ENCODE measurements around the gene THOC3. TPM values are rescaled to one million over a fixed set of nuclear protein-coding genes. Genes with fewer than 3 reads are reported as not detected.
"Not testable (repeated sequence)": the region's sequence is repeated elsewhere in the genome, so short reads cannot be mapped to it uniquely, and the experiment has no call there.

THOC3 gene
- total and polyA plus RNA-seq, 2 experiments from 2014 or later, result 47.2 to 57.9 TPM

DNA sequence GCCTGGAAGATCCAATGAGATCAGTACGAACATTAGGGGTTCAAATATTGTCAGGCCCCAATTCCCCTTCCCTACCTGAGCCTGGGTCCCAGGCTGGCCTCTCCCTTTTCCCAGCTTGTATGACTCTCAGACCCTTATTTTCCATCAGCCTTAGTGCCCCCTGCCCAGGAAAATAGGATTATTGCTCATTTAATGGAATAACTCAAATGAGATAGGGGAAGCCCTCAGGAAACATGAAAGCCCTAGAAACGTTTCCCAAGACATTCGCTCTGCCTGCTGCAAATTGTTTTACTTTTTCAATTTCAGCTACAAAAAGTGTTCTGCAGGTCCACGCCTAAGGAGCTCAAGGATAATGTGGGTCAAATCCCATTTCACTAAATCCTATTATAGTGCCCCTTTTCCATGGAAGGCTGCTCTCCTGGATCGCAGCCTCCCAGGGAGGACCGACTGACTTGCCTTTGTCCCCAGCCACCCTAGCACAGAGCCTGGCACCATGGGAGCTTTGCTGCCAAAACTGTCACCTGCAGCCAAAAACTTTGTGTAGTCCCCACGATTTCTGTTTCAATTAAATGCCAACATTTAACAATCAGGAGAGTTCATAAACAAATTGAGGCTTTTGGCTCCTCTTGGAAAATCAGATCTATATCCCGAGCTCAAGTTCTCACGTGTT, 46.9 kb downstream of the THOC3 start:
- peaks cover 41% of the 10 kb centered on the region for H3K4me1 ChIP-seq (ENCODE audit: insufficient read depth)
- no peak for TF ChIP-seq EZH2phosphoT487 (IDR thresholded peaks at IDR 0.05; ENCODE audit: insufficient read depth, low read depth)
- TF ChIP-seq EZH2 (IDR thresholded peaks at IDR 0.05; ENCODE audit: insufficient read depth, poor library complexity, severe bottlenecking), result no peak
- peaks cover 33% of the 10 kb centered on the region for H3F3A ChIP-seq (ENCODE audit: insufficient read depth)
- in situ Hi-C loops (cut with MboI), result no loop called here
- H3K36me3 ChIP-seq (ENCODE audit: low read depth), result no peaks in the 10 kb centered on the region
- WGBS, 2 experiments (ENCODE audit: low coverage in 1 of 2, low lambda C conversion rate in 2 of 2, missing lambda C conversion rate in 2 of 2), result 95 to 96% methylated on average over 9 of the region's 9 CpGs
- no peaks in the 10 kb centered on the region for H3K79me2 ChIP-seq (ENCODE audit: insufficient read depth)
- DNase-seq, result no peak
- no peak overlapping the region for H3K4me2 ChIP-seq (ENCODE audit: unreplicated experiment)
- no peaks in the 10 kb centered on the region for H4K20me1 ChIP-seq (ENCODE audit: insufficient read depth)
- no peak overlapping the region for H3K4me3 ChIP-seq
- H3K9me3 ChIP-seq (ENCODE audit: low read depth), result no peaks in the 10 kb centered on the region
- H3K9ac ChIP-seq, result no peak overlapping the region
- no peaks in the 10 kb centered on the region for H3K27me3 ChIP-seq (replicated peaks; ENCODE audit: insufficient read depth)
- H3K9me2 ChIP-seq (ENCODE audit: insufficient read depth), result no peaks in the 10 kb centered on the region
- H2AFZ ChIP-seq, result no peak overlapping the region
- no peak overlapping the region for H3K27ac ChIP-seq

DNA sequence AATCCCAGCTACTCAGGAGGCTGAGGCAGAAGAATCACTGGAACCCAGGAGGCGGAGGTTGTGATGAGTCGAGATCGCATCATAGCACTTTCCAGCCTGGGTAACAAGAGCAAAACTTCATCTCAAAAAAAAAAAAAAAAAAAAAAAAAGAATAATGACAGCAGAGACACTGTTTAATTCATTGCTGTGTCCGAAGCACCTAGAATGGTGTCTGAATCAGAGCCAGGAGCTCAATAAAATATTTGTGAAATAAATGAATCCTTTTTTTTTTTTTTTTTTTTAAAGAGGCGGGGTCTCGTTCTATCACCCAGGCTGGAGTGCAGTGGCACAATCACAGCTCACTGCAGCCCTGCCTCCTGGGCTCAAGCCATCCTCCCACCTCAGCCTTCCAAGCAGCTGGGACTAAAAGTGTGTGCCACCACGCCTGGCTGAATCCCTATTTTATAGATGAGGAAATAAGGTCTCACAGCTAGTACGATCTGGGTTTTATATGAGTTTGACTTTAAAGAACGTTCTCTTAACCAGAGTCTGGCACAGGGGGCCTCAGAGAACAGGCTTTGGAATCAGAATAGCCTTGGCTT, 47.8 kb downstream of the THOC3 start:
- no peaks in the 10 kb centered on the region for H3K9me2 ChIP-seq (ENCODE audit: insufficient read depth)
- no peaks in the 10 kb centered on the region for H3K9me3 ChIP-seq (ENCODE audit: low read depth)
- H3F3A ChIP-seq (ENCODE audit: insufficient read depth), result peaks cover 33% of the 10 kb centered on the region
- no peak overlapping the region for H3K4me3 ChIP-seq
- in situ Hi-C loops (cut with MboI), result no loop called here
- no peaks in the 10 kb centered on the region for H4K20me1 ChIP-seq (ENCODE audit: insufficient read depth)
- H3K9ac ChIP-seq, result no peak overlapping the region
- no peak overlapping the region for H3K4me2 ChIP-seq (ENCODE audit: unreplicated experiment)
- no peaks in the 10 kb centered on the region for H3K36me3 ChIP-seq (ENCODE audit: low read depth)
- peaks cover 41% of the 10 kb centered on the region for H3K4me1 ChIP-seq (ENCODE audit: insufficient read depth)
- no peaks in the 10 kb centered on the region for H3K79me2 ChIP-seq (ENCODE audit: insufficient read depth)
- H3K27ac ChIP-seq, result no peak overlapping the region
- peak overlapping the region; percentile 42; the same call in 1 of the 2 replicates for H2AFZ ChIP-seq
- no peaks in the 10 kb centered on the region for H3K27me3 ChIP-seq (replicated peaks; ENCODE audit: insufficient read depth)
- no peak for TF ChIP-seq EZH2 (IDR thresholded peaks at IDR 0.05; ENCODE audit: insufficient read depth, poor library complexity, severe bottlenecking)
- no peak for TF ChIP-seq EZH2phosphoT487 (IDR thresholded peaks at IDR 0.05; ENCODE audit: insufficient read depth, low read depth)
- WGBS, 2 experiments (ENCODE audit: low coverage in 1 of 2, low lambda C conversion rate in 2 of 2, missing lambda C conversion rate in 2 of 2), result 58 to 66% methylated on average over 9 of the region's 9 CpGs
- DNase-seq, result peak; percentile 81

DNA sequence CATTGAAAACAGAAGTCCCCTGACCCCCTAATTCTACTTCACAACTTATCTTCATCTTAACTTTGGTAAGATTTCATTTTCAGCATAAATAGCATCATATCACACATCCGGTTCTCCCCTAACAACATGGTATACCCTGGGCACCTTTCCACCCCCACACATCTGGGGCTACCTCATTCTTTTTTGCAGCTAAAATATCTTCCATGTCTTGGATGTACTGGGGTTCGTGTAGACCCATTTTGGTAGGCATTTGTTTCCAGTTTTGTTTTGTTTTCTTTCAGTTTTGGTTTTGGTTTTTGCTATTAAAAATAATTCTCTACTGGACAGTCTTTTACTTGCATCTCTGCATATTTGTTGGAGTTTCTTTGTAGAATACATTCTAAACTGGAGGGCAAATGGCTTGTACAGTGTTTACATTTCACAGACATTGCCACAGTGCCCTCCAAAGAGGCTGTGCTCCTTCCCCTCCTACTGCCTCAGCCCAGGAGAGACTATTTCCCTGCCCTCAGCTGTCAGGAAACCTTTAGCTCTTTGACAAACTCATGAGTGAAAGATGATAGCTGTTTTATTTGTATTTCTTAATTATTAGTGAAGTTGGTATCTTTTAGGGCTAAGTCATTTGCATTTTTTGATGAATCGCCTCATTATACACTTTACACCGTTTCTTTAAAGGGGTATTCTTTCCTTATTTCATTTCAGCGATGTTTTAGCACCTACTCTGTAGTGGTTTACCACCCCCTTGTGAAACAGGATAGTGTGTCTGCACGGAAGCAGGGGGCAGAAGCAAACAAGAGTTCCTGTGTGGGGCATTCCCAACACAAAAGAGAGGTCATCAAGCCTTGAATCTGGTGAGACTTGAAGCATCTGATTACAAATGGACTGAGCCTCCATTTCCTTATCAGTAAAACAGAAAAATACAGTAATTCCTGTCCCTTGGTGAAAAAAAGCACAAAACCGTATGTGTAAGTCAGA, 52.8 kb downstream of the THOC3 start:
- H3K9ac ChIP-seq; H3K9me3 ChIP-seq (ENCODE audit: low read depth); H2AFZ ChIP-seq; H3K36me3 ChIP-seq (ENCODE audit: low read depth); H3K27ac ChIP-seq; in situ Hi-C loops (cut with MboI); DNase-seq; H3K4me2 ChIP-seq (ENCODE audit: unreplicated experiment); H3K27me3 ChIP-seq (replicated peaks; ENCODE audit: insufficient read depth); H3F3A ChIP-seq (ENCODE audit: insufficient read depth); H3K79me2 ChIP-seq (ENCODE audit: insufficient read depth); H4K20me1 ChIP-seq (ENCODE audit: insufficient read depth); H3K4me1 ChIP-seq (ENCODE audit: insufficient read depth); H3K4me3 ChIP-seq; H3K9me2 ChIP-seq (ENCODE audit: insufficient read depth): not testable (repeated sequence)
- WGBS, 2 experiments (ENCODE audit: low coverage in 1 of 2, low lambda C conversion rate in 2 of 2, missing lambda C conversion rate in 2 of 2), result 78% methylated on average over 6 to 7 of the region's 7 CpGs

DNA sequence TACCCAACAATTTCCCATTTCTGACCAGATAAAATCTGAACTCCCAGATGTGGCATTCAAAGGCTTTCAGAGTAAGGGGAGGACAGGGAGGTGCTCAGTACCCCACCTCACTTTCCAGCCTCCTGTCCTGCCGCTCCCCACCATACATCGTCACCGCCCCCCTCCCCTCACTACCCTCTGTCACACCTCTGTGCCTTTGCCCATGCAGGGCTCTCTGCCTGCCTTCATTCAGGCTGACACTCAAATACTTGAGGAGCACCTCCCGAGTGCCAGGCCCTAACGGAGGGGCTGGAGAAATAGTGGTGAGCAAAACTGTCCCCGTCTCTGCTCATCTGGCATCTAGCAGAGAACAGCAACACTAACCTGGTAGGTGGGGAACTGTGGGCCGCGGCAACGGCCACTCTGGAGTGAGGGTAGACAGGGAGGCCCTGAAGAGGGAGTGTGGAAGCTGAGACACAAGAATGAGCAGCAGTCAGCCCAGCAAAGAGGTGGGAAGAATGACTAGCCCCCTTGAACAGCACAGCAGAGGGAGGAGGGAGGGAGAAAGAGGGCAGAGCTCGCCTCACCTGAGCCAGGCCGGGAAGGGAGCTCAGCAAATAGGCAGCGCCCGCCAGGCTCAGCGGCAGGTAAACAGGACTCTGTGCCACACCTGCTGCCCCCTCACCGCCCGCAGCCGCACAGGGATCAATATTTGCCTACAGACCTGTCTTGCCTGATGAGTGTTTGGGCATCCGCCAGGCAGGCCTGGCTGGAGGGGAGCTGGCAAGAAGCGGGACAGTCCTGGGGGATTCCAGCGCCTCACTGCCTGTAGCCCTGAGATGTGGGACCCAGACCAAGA, 54.1 kb downstream of the THOC3 start:
- H3K27ac ChIP-seq; H3K4me3 ChIP-seq; H2AFZ ChIP-seq; H3K9ac ChIP-seq; H3K79me2 ChIP-seq (ENCODE audit: insufficient read depth); DNase-seq; in situ Hi-C loops (cut with MboI); H3K27me3 ChIP-seq (replicated peaks; ENCODE audit: insufficient read depth); H3F3A ChIP-seq (ENCODE audit: insufficient read depth); H4K20me1 ChIP-seq (ENCODE audit: insufficient read depth); H3K9me3 ChIP-seq (ENCODE audit: low read depth); H3K9me2 ChIP-seq (ENCODE audit: insufficient read depth); H3K4me1 ChIP-seq (ENCODE audit: insufficient read depth); H3K4me2 ChIP-seq (ENCODE audit: unreplicated experiment); H3K36me3 ChIP-seq (ENCODE audit: low read depth): not testable (repeated sequence)
- WGBS, 2 experiments (ENCODE audit: low coverage in 1 of 2, low lambda C conversion rate in 2 of 2, missing lambda C conversion rate in 2 of 2), result 57 to 66% methylated on average over 8 to 11 of the region's 20 CpGs

DNA sequence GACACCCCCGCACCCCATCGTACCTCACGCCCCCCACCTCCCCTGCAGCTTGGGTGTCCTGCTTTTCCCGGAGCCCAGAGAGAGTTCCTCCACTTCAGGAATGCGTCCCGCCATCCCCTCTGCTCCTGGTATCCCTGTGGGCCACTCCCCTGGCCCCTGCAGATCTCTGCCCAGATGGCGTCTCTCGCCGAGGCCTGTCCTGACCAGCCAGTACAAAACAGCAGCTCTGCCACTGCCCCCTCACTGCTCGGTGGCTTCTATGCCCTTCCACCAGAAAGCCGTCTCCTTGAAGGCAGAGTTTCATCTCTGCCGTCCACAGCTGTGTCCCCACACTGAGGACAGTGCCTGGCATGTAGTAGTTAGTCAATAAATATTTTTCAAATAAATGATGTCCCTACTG, 58.0 kb downstream of the THOC3 start:
- H3K4me3 ChIP-seq; H2AFZ ChIP-seq; H3F3A ChIP-seq (ENCODE audit: insufficient read depth); DNase-seq; H3K9me3 ChIP-seq (ENCODE audit: low read depth); H3K27ac ChIP-seq; H4K20me1 ChIP-seq (ENCODE audit: insufficient read depth); H3K4me2 ChIP-seq (ENCODE audit: unreplicated experiment); in situ Hi-C loops (cut with MboI); H3K27me3 ChIP-seq (replicated peaks; ENCODE audit: insufficient read depth); H3K9ac ChIP-seq; H3K4me1 ChIP-seq (ENCODE audit: insufficient read depth); H3K79me2 ChIP-seq (ENCODE audit: insufficient read depth); H3K9me2 ChIP-seq (ENCODE audit: insufficient read depth); H3K36me3 ChIP-seq (ENCODE audit: low read depth): not testable (repeated sequence)
- WGBS, 2 experiments (ENCODE audit: low coverage in 1 of 2, low lambda C conversion rate in 2 of 2, missing lambda C conversion rate in 2 of 2), result 72 to 82% methylated on average over 8 to 12 of the region's 12 CpGs

Data from GM23248 (cell line).